GM12878 (cell line): Measurements from ENCODE around the gene TACC2. TPM values are rescaled to one million over a fixed set of nuclear protein-coding genes. Genes with fewer than 3 reads are reported as not detected.

Experiments used
- ATAC-seq: fragments of 200-7000 bp; cut with Tn5 transposase; 3 replicates; pipeline ENCODE4 v1.9.1; 2020; ENCODE audit warnings: mild to moderate bottlenecking, moderate library complexity
- BruUV-seq: library from RNA; stranded (reverse); fragments of 400-500 nt; replicated peaks from 2 replicates; lab custom pipeline; 2021; lab: Mats Ljungman, UMichigan
- CTCF ChIA-PET: fragments of 300-600 bp; sonication (Branson Sonifier 250); formaldehyde crosslinking; extraction: SDS; loops from one replicate; lab custom pipeline; 2021; ENCODE audit warnings: inconsistent platforms; lab: Yijun Ruan, JAX
- POLR2A ChIA-PET: fragments of 350-600 bp; formaldehyde crosslinking; extraction: SDS; loops from one replicate; lab custom pipeline; 2021; ENCODE audit warnings: inconsistent platforms; lab: Charles Lee
- RAD21 ChIA-PET: fragments of 300-600 bp; sonication (Branson Sonifier 250); formaldehyde crosslinking; loops from one replicate; lab custom pipeline; 2023; ENCODE audit warnings: antibody characterized with exemption; ENCODE audit not compliant: unreplicated experiment; lab: Charles Lee
- SMC1A ChIA-PET: fragments of 300-600 bp; sonication (Branson Sonifier 250); formaldehyde crosslinking; loops from one replicate; lab custom pipeline; 2023; ENCODE audit not compliant: unreplicated experiment, uncharacterized antibody; lab: Charles Lee
- DNase-seq: peaks from one replicate; pipeline ENCODE4 v3.0.0-alpha.2; 2011; ENCODE audit warnings: low read depth, low spot score
- FAIRE-seq: peaks from 3 replicates; lab custom pipeline; 2011; peaks lifted over from hg19 to GRCh38; lab: Jason Lieb, UNC
- H2AFZ ChIP-seq: 2 replicates; pipeline ENCODE4 v1.6.0; 2011; ENCODE audit warnings: low read depth, low read length, control low read depth; ENCODE audit not compliant: control insufficient read depth
- H3K27ac ChIP-seq: 2 replicates; pipeline ENCODE4 v1.5.1; 2011; ENCODE audit warnings: control low read depth; ENCODE audit not compliant: control insufficient read depth, insufficient read depth
- H3K27me3 ChIP-seq, 2 experiments: replicated peaks in 1 of 2; 2 replicates each; pipeline versions ENCODE4 v1.6.0 to v1.6.1; 2011; ENCODE audit warnings: low read length in 1 of 2; ENCODE audit not compliant: control insufficient read depth in 2 of 2, insufficient read depth in 2 of 2
- H3K36me3 ChIP-seq, 2 experiments: 2 replicates each; pipeline ENCODE4 v1.5.1; 2011; ENCODE audit warnings: low read length in 1 of 2; ENCODE audit not compliant: control insufficient read depth in 2 of 2, insufficient read depth in 2 of 2
- H3K4me1 ChIP-seq: 2 replicates; pipeline ENCODE4 v1.6.1; 2011; ENCODE audit warnings: mild to moderate bottlenecking, low read length, moderate library complexity, mixed read lengths; ENCODE audit not compliant: control insufficient read depth, insufficient read depth
- H3K4me2 ChIP-seq: 2 replicates; pipeline ENCODE4 v1.6.0; 2011; ENCODE audit warnings: control low read depth; ENCODE audit not compliant: control insufficient read depth, insufficient read depth
- H3K4me3 ChIP-seq: fragments of 200-600 bp; sonication (generic); 2 replicates; pipeline ENCODE4 v1.5.1; 2016
- H3K79me2 ChIP-seq: 2 replicates; pipeline ENCODE4 v1.6.0; 2011; ENCODE audit warnings: low read length; ENCODE audit not compliant: control insufficient read depth, insufficient read depth
- H3K9ac ChIP-seq: 2 replicates; pipeline ENCODE4 v1.8.0; 2011; ENCODE audit warnings: low read length, control low read depth, mixed read lengths; ENCODE audit not compliant: control insufficient read depth, insufficient read depth
- H3K9me3 ChIP-seq: replicated peaks from 3 replicates; pipeline ENCODE4 v1.5.1; 2011; ENCODE audit warnings: mild to moderate bottlenecking, low read length; ENCODE audit not compliant: control insufficient read depth, insufficient read depth
- H4K20me1 ChIP-seq: 2 replicates; pipeline ENCODE4 v1.6.0; 2011; ENCODE audit not compliant: control insufficient read depth, insufficient read depth
- EZH2 ChIP-seq: IDR thresholded peaks from 2 replicates; pipeline ENCODE4 v1.6.1; 2012; ENCODE audit warnings: low read depth, mild to moderate bottlenecking, control low read depth, inconsistent platforms, low read length, borderline replicate concordance; ENCODE audit not compliant: control insufficient read depth
- HDGF ChIP-seq: fragments of 450-650 bp; IDR thresholded peaks from 2 replicates; pipeline ENCODE4 v1.6.1; 2016; ENCODE audit warnings: antibody characterized with exemption
- KAT2A ChIP-seq: conservative IDR thresholded peaks from 2 replicates; pipeline ENCODE4 v1.6.1; 2011; ENCODE audit warnings: low read depth, low read length; ENCODE audit not compliant: control insufficient read depth
- KDM1A ChIP-seq: fragments of 200-600 bp; sonication (generic); IDR thresholded peaks from 2 replicates; pipeline ENCODE4 v1.6.1; 2016; ENCODE audit warnings: borderline replicate concordance
- PAX5 ChIP-seq: IDR thresholded peaks from 2 replicates; pipeline ENCODE4 v1.6.1; 2011; ENCODE audit warnings: low read depth, low read length, borderline replicate concordance
- SIX5 ChIP-seq: IDR thresholded peaks from 2 replicates; pipeline ENCODE4 v1.6.1; 2011; ENCODE audit warnings: mild to moderate bottlenecking, low read depth, low read length, moderate library complexity; ENCODE audit not compliant: severe bottlenecking
- SMC3 ChIP-seq: IDR thresholded peaks from 2 replicates; pipeline ENCODE4 v1.6.1; 2011; ENCODE audit warnings: low read length, improper control_type of control experiment, borderline replicate concordance
- SREBF2 ChIP-seq: IDR thresholded peaks from 2 replicates; pipeline ENCODE4 v1.6.1; 2012; ENCODE audit warnings: mild to moderate bottlenecking, low read length
- SUPT20H ChIP-seq: IDR thresholded peaks from 2 replicates; pipeline ENCODE4 v1.6.1; 2011; ENCODE audit warnings: low read depth, mild to moderate bottlenecking, low read length, moderate library complexity, borderline replicate concordance; ENCODE audit not compliant: control insufficient read depth
- ZBED1 ChIP-seq: IDR thresholded peaks from 2 replicates; pipeline ENCODE4 v1.6.1; 2016; ENCODE audit warnings: borderline replicate concordance
- WGBS: methylation state at CpG from one replicate; pipeline ENCODE4 v1.1.6; 2016; ENCODE audit warnings: low lambda C conversion rate; ENCODE audit not compliant: insufficient replicate concordance, insufficient coverage; ENCODE audit errors: missing lambda C conversion rate; 5-methylcytosine and 5-hydroxymethylcytosine counted together
- in situ Hi-C: fragments of 300-500 bp; cut with MboI; formaldehyde crosslinking; loops from 9 replicates; pipeline ENCODE4 v1.14.3; 2018; ENCODE audit warnings: mixed read lengths
- intact Hi-C: fragments of 100-400 bp; cut with micrococcal nuclease; formaldehyde crosslinking; loops from one replicate; pipeline ENCODE4 v1.14.2; 2022; ENCODE audit not compliant: unreplicated experiment
- polyA plus RNA-seq, 11 experiments: library from polyadenylated mRNA; depleted of rRNA in 4 of 11; unstranded in 6 of 11; stranded (reverse) in 5 of 11; fragments of >200 nt; fragmentation: Nextera tagmentation in 4 of 11; fragmentation: Illumina TruSeq in 1 of 11; extraction: Ambion mirVana in 4 of 11; extraction: Trizol in 1 of 11; gene quantifications; 1 replicate in 1 of 11; 2 replicates in 10 of 11; pipeline versions ENCODE4 v1.2.1 to v1.2.3, GENCODE V29; 2011 to 2016; ENCODE audit warnings: inconsistent platforms in 2 of 11, missing spikeins in 2 of 11, low read depth in 1 of 11
- total RNA-seq, 4 experiments: library from RNA; depleted of rRNA in 3 of 4; stranded (reverse); fragments of >200 nt in 3 of 4; fragmentation: Illumina TruSeq in 1 of 4; extraction: Trizol in 1 of 4; gene quantifications; 2 replicates each; pipeline versions ENCODE4 v1.2.1 to v1.2.3, GENCODE V29; 2013 to 2021
- TF ChIP-seq, protein P1 (sequence below): fragments of 450-650 bp; IDR thresholded peaks from 2 replicates; pipeline ENCODE4 v1.6.1; 2017; ENCODE audit warnings: mild to moderate bottlenecking
- TF ChIP-seq, protein P2 (sequence below): IDR thresholded peaks from 2 replicates; pipeline ENCODE4 v1.6.1; 2012; ENCODE audit warnings: low read length, inconsistent platforms
- TF ChIP-seq, protein P3 (sequence below): fragments of 450-650 bp; IDR thresholded peaks from 2 replicates; pipeline ENCODE4 v1.6.1; 2018; ENCODE audit warnings: borderline replicate concordance, mild to moderate bottlenecking; ENCODE audit not compliant: partially characterized antibody
- TF ChIP-seq, protein P4 (sequence below): IDR thresholded peaks from 2 replicates; pipeline ENCODE4 v1.6.1; 2011; ENCODE audit warnings: low read depth, mild to moderate bottlenecking, low read length, moderate library complexity, borderline replicate concordance; ENCODE audit errors: extremely low read depth
- TF ChIP-seq, protein P5 (sequence below): fragments of 150-350 bp; IDR thresholded peaks from 2 replicates; pipeline ENCODE4 v1.6.1; 2014; ENCODE audit warnings: mild to moderate bottlenecking, low read depth, low read length

The TACC2 gene
- total and polyA plus RNA-seq, 10 of the 15 experiments (the other 5 are each of a cell fraction or from before 2014, with no cell fraction given): 0.07 to 0.64 (median 0.13) TPM; not detected in 5

DNA sequence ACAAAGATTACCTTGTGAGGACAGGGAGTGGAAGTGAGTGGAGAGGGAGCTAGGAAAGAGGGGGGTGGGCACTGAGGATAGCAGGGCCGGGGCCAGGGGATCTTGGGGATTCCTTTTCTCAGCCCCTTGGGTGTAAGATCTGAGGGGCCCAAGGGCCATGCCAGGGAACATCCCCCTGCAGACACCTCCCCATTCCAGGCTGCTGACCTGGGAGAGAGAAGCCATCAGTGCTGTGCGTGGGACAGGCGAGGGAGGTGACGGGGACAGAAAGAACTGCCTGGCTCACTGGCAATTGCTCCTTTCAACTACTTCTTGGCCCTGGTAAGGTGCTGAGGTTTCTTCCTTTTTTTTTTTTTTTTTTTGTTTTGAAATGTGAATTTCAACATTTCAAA lies 270.1 kb downstream of the TACC2 start (continued):
- TF ChIP-seq, protein P1, sequence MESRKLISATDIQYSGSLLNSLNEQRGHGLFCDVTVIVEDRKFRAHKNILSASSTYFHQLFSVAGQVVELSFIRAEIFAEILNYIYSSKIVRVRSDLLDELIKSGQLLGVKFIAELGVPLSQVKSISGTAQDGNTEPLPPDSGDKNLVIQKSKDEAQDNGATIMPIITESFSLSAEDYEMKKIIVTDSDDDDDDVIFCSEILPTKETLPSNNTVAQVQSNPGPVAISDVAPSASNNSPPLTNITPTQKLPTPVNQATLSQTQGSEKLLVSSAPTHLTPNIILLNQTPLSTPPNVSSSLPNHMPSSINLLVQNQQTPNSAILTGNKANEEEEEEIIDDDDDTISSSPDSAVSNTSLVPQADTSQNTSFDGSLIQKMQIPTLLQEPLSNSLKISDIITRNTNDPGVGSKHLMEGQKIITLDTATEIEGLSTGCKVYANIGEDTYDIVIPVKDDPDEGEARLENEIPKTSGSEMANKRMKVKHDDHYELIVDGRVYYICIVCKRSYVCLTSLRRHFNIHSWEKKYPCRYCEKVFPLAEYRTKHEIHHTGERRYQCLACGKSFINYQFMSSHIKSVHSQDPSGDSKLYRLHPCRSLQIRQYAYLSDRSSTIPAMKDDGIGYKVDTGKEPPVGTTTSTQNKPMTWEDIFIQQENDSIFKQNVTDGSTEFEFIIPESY: no peak
- TF ChIP-seq HDGF (no peak), ZBED1 (no peak), SUPT20H (no peak)
- TF ChIP-seq, protein P2, sequence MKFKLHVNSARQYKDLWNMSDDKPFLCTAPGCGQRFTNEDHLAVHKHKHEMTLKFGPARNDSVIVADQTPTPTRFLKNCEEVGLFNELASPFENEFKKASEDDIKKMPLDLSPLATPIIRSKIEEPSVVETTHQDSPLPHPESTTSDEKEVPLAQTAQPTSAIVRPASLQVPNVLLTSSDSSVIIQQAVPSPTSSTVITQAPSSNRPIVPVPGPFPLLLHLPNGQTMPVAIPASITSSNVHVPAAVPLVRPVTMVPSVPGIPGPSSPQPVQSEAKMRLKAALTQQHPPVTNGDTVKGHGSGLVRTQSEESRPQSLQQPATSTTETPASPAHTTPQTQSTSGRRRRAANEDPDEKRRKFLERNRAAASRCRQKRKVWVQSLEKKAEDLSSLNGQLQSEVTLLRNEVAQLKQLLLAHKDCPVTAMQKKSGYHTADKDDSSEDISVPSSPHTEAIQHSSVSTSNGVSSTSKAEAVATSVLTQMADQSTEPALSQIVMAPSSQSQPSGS: no peak
- TF ChIP-seq, protein P3, sequence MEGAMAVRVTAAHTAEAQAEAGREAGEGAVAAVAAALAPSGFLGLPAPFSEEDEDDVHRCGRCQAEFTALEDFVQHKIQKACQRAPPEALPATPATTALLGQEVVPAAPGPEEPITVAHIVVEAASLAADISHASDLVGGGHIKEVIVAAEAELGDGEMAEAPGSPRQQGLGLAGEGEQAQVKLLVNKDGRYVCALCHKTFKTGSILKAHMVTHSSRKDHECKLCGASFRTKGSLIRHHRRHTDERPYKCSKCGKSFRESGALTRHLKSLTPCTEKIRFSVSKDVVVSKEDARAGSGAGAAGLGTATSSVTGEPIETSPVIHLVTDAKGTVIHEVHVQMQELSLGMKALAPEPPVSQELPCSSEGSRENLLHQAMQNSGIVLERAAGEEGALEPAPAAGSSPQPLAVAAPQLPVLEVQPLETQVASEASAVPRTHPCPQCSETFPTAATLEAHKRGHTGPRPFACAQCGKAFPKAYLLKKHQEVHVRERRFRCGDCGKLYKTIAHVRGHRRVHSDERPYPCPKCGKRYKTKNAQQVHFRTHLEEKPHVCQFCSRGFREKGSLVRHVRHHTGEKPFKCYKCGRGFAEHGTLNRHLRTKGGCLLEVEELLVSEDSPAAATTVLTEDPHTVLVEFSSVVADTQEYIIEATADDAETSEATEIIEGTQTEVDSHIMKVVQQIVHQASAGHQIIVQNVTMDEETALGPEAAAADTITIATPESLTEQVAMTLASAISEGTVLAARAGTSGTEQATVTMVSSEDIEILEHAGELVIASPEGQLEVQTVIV: no peak

DNA sequence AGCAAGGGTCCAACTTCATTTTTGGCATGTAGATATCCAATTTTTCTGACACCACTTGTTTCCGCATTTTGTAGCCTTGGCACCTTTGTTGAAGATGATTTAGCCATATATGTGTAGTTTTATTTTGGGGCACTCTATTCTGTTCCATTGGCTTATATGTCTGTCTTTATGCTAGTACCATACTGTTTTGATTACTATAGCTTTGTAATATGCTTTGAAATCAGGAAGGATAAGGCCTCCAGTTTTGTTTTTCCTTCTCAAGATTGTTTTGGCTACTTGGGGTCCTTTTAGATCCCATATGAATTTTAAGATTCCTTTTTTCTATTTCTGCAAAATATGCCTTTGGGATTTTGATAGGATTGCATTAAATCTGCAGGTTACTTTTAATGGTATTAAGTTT lies 272.6 kb downstream of the TACC2 start:
- CTCF ChIA-PET: no interaction called here
- ATAC-seq (no peak), DNase-seq (no peak), FAIRE-seq (no peak)
- Histone ChIP-seq H3K27ac (no peak overlapping the region), H3K36me3 (no peaks in the 10 kb centered on the region), H3K9ac (no peak overlapping the region), H3K79me2 (no peaks in the 10 kb centered on the region), H3K4me3 (no peak overlapping the region), H2AFZ (no peak overlapping the region), H4K20me1 (no peaks in the 10 kb centered on the region), H3K4me2 (no peak overlapping the region), H3K9me3 (no peaks in the 10 kb centered on the region; the same call in 2 of the 3 replicates), H3K4me1 (no peaks in the 10 kb centered on the region), H3K27me3 (no peaks in the 10 kb centered on the region)
- no TSS peak for BruUV-seq
- SMC1A ChIA-PET: no interaction called here
- RAD21 ChIA-PET: no interaction called here
- WGBS: 100% methylated on average over 1 of the region's 1 CpG
- intact Hi-C loops (no loop called here), in situ Hi-C loops (no loop called here)
- POLR2A ChIA-PET: no interaction called here
- TF ChIP-seq, protein P4, sequence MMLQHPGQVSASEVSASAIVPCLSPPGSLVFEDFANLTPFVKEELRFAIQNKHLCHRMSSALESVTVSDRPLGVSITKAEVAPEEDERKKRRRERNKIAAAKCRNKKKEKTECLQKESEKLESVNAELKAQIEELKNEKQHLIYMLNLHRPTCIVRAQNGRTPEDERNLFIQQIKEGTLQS: no peak
- TF ChIP-seq EZH2: no peak
- no peak for TF ChIP-seq KDM1A
- TF ChIP-seq PAX5: no peak
- TF ChIP-seq KAT2A: no peak
- no peak for TF ChIP-seq SMC3
- TF ChIP-seq SREBF2: no peak
- TF ChIP-seq, protein P5, sequence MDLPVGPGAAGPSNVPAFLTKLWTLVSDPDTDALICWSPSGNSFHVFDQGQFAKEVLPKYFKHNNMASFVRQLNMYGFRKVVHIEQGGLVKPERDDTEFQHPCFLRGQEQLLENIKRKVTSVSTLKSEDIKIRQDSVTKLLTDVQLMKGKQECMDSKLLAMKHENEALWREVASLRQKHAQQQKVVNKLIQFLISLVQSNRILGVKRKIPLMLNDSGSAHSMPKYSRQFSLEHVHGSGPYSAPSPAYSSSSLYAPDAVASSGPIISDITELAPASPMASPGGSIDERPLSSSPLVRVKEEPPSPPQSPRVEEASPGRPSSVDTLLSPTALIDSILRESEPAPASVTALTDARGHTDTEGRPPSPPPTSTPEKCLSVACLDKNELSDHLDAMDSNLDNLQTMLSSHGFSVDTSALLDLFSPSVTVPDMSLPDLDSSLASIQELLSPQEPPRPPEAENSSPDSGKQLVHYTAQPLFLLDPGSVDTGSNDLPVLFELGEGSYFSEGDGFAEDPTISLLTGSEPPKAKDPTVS: no peak
- TF ChIP-seq SIX5: no peak
